ENCODE results near the gene CDON. TPM values are rescaled to one million over a fixed set of nuclear protein-coding genes. Genes with fewer than 3 reads are reported as not detected.
"Not testable (repeated sequence)": the region's sequence is repeated elsewhere in the genome, so short reads cannot be mapped to it uniquely, and the experiment has no call there.

CDON gene
- total RNA-seq, 2 donors from 2014 or later, result 2.8 to 6.9 TPM

- ATAC-seq (no peak), DNase-seq (ENCODE audit: low spot score in 2 of 2) (no peak)
- Mint-ChIP-seq H3K36me3 (no peaks in the 10 kb centered on the region), H3K9me3 (no peaks in the 10 kb centered on the region), H3K27ac (no peak overlapping the region)
Observed at GRCh38 chr11:125916683-125917347, 145.9 kb downstream of the CDON start.

DNA sequence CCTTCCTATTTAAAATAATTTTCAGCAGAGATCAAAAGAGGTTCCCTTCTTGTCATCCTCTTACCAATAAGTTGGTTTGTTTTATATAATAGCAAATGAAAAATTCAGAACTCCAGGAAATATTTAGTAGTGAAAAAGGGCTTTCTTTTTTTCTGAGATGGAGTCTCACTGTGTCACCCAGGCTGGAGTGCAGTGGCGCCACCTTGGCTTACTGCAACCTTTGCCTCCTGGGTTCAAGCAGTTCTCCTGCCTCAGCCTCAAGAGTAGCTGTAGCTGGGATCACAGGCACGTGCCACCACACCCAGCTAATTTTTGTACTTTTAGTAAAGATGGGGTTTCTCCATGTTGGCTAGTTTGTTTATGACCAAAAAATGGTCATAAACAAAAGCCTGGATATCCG lies 148.1 kb downstream of the CDON start:
- H3K27ac Mint-ChIP-seq; DNase-seq (ENCODE audit: low spot score in 2 of 2); ATAC-seq; H3K9me3 Mint-ChIP-seq; H3K36me3 Mint-ChIP-seq: not testable (repeated sequence)

- Mint-ChIP-seq H3K36me3 (no peaks in the 10 kb centered on the region), H3K9me3 (no peaks in the 10 kb centered on the region), H3K27ac (no peak overlapping the region)
- DNase-seq (ENCODE audit: low spot score in 2 of 2), result no peak
- no peak for ATAC-seq
Observed at GRCh38 chr11:125910226-125910849, 152.3 kb downstream of the CDON start.

Other genes starting within 250 kb of the CDON start
- not detected for gene PATE4, start 229.6 kb downstream of the CDON start, total RNA-seq
- gene HYLS1, start 175.2 kb downstream of the CDON start, total RNA-seq, result 1 to 10 TPM; 6.4 to 7.0 TPM
- 10 to 100 TPM; 10.2 to 32.2 TPM for gene PUS3, start 159.7 kb downstream of the CDON start, total RNA-seq
- 1 to 10 TPM in 1 of 2 donors, not detected in 1; 4.2 TPM for gene DDX25, start 158.4 kb downstream of the CDON start, total RNA-seq
- not detected for gene VSIG10L2, start 116.8 kb downstream of the CDON start, total RNA-seq
- gene RPUSD4, start 148.8 kb upstream of the CDON start, total RNA-seq, result 10 to 100 TPM; 45.6 to 48.4 TPM
- 10 to 100 TPM in 1 of 2 donors, 1 to 10 TPM in 1; 6.1 to 15.6 TPM for gene FAM118B, start 148.9 kb upstream of the CDON start, total RNA-seq
- 100 to 1,000 TPM; 106 to 159 TPM for gene SRPRA, start 206.0 kb upstream of the CDON start, total RNA-seq
- gene FOXRED1, start 206.3 kb upstream of the CDON start, total RNA-seq, result 10 to 100 TPM; 57.7 to 61.1 TPM
- gene TIRAP, start 220.2 kb upstream of the CDON start, total RNA-seq, result 1 to 10 TPM; 2.8 to 7.4 TPM
- gene DCPS, start 241.2 kb upstream of the CDON start, total RNA-seq, result 10 to 100 TPM; 28.1 to 40.2 TPM

Data from activated naive CD4-positive, alpha-beta T cell treated with anti-CD3 and anti-CD28 coated beads, Interleukin-2, amount 50 U/mL, for 72 hours (primary cell).